ENCODE data around the gene GABARAPL2.

GABARAPL2 gene

GRCh38 chr16:75593308-75593707 is 27.1 kb downstream of the GABARAPL2 start:
- no peak for DNase-seq

GRCh38 chr16:75593825-75594820 is 27.9 kb downstream of the GABARAPL2 start:
- peak in 1 of 2 experiments; percentile 5 for DNase-seq

- no peak for DNase-seq
Measured at GRCh38 chr16:75599452-75600277, 33.5 kb downstream of the GABARAPL2 start.

- no peak for DNase-seq
Measured at GRCh38 chr16:75603241-75603640, 37.1 kb downstream of the GABARAPL2 start.

GRCh38 chr16:75606507-75606906 is 40.3 kb downstream of the GABARAPL2 start:
- DNase-seq = no peak

- DNase-seq = no peak
Measured at GRCh38 chr16:75614066-75614897, 48.1 kb downstream of the GABARAPL2 start.

GRCh38 chr16:75615619-75616018 is 49.4 kb downstream of the GABARAPL2 start:
- no peak for DNase-seq

GRCh38 chr16:75616521-75617010 is 50.4 kb downstream of the GABARAPL2 start:
- DNase-seq = no peak

GRCh38 chr16:75617121-75617520 is 50.9 kb downstream of the GABARAPL2 start:
- DNase-seq = no peak

- no peak for DNase-seq
Measured at GRCh38 chr16:75618780-75619179, 52.6 kb downstream of the GABARAPL2 start.

- peak in 1 of 2 experiments; percentile 22 for DNase-seq
Measured at GRCh38 chr16:75620326-75621169, 54.4 kb downstream of the GABARAPL2 start.

GRCh38 chr16:75621170-75621477 is 54.9 kb downstream of the GABARAPL2 start:
- no peak for DNase-seq

GRCh38 chr16:75622761-75623605 is 56.8 kb downstream of the GABARAPL2 start, which contains the start of gene ADAT1:
TSS of gene ADAT1 (minus strand) at chr16:75623281. CDS start at chr16:75620799, 2,482 bp downstream.
- peak; percentile 96 to 98 for DNase-seq

GRCh38 chr16:75624921-75625334 is 58.7 kb downstream of the GABARAPL2 start:
- DNase-seq = no peak

GRCh38 chr16:75626806-75627205 is 60.6 kb downstream of the GABARAPL2 start:
- DNase-seq = no peak
